EL (cell line): ENCODE measurements around the gene ADGRV1.
A peak's percentile ranks its signal among the peaks of the same experiment; 100 is the strongest.

Experiments
- DNase-seq: peaks from one replicate; pipeline ENCODE4 v3.0.0-alpha.2; 2016

The ADGRV1 gene

DNA sequence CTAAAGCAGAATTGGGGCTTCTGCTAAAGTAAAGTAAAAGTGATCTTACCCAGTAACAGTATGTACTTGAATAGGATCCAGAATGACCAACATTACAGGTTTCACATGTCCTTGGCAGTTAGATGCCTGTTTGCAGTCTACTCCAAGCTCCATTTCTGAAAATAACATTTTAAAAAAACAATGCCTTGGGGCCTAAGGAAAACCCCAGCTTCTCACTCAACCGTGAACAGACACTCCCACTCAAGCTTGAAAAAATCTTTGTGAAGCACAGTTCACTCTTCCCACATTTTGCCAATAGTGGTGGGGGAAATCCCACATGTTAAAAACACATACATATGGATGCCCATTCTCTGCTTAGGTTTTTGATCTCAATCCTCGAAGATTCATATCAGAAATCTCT lies 520.4 kb downstream of the ADGRV1 start:
- DNase-seq = no peak

DNA sequence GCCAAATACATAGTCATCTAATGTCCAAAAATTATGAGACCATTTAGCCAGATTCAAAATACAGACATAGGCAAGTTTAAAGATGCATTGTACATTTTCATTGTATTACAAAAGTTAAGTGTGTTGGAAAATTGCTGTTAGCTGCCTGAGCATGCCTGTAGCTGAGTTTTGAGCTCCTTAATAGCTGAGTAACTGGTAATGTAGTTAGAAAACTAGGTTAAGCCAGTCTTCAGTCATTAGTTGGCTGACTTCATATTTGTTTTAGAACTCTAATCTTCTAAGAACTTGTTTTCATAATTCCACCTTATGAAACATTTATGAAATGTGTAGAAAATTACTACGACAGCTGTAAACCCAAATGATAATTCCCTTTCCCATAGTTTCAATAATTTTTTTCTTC lies 531.2 kb downstream of the ADGRV1 start:
- DNase-seq = no peak

DNA sequence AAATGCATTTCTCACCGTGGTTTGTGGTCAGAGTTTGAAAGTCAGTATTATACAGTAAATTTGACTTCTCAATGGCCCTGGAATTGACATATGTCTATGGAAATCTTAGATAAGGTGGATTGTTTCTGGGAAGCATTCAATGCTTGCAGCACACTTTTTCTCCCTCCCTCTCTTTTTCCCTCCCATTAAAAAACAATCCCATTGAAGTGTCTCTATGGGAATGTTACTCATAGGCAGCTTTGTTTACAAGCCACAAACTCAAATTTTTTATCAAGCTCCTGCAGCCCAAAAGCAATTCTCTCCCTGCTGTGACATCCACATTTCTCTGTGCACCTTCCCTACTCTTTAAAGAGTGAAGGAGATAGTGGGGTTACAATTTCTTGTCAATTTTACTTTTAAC lies 532.4 kb downstream of the ADGRV1 start:
- no peak for DNase-seq

DNA sequence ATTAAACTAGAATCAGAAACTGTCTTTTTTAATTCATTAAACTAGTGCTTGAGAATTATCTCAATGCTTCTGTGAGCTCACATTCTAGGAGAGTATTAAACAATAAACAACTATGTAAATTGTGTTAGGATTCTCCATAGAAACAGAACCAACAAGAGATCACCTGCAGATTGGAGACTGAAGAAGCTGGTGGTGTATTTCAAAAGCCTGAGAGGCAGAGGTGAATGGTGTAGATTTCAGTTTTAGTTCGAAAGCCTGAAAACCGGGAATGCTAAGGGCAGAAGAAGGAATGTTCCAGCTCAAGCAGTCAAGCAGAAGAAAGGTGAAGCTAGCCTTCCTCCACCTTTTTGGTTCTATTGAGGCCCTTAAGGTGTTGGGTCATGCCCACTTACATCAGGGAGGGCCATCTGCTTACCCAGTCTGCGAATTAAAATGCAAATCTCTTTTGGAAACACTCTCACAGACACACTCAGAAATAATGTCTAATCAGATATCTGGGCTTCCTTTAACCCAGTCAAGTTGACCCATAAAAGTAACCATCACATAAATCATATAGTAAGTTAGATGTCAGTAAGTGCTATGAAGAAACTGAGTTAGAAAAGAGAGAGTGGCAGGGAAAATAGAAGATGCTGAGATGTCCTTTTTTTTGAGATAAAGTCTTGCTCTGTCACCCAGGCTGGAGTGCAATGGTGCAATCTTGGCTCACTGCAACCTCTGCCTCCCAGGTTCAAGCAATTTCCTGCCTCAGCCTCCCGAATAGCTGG lies 533.1 kb downstream of the ADGRV1 start:
- DNase-seq = no peak

DNA sequence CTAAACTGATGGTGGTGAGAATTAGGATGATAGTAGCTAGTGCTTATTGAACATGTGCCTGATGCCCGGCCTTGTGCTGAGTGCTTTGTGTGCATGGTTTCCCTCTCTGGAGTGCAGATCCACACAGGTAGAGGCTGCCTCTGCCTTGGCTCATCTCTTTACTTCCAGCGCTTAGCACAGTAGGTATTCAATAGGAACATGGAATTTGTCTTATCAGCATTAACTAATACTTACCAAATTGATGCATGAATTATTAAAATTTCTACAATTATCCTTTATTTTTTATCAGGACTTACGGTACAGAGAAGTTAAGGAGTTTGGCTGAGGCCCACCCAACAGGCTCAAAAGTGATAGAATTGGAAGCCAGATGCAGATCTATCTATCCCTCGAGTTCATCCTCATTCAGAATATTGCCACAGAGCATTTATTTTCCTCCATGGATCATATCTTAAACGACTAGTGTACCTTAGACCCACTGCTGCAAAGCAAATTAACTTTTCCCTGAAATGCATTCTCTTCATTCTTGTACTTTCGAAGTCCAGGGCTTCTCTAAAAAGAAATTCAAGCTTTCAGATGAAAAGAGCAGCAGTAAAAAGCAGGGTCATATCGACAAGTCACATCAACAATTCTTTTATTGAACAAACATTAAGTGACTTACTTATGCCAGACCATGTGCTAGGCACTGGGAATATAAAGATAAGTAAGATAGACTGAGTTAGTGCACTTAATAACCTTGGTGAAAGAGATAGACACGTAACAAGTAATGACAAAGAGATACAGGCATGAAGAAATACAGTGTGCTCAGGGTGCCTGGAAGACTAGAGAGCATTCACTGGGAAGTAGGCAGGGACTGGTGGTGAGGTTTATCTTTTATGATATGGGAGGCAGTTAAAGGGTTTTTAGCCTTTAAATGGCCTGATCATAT lies 534.5 kb downstream of the ADGRV1 start:
- DNase-seq = no peak

DNA sequence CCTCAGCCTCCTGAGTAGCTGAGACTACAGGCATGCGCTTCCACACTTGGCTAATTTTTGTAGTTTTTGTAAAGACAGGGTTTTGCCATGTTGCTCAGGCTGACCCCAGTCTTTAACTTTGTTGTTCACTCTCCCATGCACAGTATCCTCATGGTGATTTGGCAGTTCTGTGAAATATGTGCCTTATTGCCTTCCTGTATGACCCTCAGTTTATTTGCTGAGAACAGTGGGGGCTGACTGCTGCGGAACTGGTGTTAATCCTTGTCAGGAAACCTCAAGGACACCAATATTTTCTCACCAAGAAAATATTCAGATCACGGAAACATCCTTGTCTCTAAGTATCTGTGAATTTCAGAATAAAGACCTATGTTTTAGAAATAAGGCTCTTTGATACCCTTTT lies 536.7 kb downstream of the ADGRV1 start:
- no peak for DNase-seq

DNA sequence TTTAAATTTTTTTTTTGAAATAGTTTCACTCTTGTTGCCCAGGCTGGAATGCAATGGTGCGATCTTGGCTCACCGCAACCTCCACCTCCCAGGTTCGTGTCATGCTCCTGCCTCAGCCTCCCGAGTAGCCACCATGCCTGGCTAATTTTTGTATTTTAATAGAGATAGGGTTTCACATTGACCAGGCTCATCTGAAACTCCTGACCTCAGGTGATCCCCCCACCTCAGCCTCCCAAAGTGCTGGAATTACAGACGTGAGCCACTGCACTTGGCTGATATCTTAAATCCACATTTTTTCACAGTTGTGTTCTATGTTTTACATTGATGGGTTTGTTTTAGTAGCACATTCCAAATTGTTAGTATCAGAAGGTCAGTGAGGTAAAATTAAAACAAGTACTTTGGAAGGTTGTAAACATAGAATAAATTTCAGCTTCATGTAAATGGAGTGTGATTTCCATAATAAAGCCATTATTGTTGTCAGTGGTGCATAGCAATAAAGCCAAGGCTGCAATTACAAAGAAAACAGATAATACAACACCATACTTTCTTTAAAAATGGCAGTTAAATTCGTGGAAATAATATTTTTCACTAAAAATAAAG lies 537.3 kb downstream of the ADGRV1 start:
- DNase-seq = no peak

DNA sequence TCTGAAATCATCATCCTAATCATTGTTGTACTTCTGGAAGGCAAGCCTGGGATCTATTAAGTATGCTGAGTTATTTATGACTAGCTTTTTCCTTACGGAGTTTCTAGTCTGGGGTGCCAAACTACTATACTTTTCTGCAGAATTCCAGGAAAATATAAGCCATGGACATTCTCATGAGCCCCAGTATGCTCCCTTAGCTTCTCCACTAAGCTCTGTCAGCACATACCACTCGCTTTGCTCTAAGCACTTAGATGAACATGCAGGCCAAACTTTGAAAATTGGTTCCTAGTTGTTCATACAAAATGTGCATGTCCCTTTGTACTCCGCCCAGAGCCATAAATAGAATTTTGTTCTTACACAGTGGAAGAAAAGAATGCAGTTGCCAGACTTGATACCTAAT lies 539.9 kb downstream of the ADGRV1 start:
- DNase-seq = no peak

DNA sequence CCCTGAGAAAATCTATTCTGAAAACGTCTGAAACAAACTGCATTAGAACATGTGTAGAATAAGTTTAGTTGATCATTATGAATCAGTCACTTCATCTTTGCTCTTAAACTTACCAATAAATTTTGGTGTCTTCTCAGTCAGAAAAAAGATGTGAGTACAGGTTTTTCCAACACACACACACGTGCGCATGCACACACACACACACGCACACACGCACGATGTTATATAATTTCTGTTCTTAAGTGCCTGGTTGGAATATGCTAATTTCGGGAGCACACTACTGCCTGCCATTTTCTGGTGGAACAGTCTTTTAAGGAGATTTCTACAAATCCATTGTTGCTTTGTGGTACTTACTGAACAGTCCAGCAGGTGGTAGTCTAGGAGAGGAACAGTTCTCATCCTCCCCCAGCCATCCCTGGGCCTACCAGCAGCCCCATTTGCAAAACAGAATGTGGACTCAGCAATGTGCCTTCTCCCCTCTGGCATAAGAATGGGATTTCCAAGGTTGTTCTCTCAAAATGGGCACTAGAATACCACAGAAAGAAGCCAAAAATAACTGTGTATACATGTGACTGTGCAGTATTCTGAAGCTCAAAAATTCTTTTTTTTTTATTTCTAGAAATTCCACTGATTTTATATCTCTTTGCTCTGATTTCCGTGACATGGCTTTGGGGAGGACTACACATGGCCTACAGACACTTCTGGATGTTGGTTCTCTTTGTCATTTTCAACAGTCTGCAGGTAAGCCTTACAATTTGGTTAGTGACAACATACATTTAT lies 543.2 kb downstream of the ADGRV1 start:
- DNase-seq = peak; percentile 79

DNA sequence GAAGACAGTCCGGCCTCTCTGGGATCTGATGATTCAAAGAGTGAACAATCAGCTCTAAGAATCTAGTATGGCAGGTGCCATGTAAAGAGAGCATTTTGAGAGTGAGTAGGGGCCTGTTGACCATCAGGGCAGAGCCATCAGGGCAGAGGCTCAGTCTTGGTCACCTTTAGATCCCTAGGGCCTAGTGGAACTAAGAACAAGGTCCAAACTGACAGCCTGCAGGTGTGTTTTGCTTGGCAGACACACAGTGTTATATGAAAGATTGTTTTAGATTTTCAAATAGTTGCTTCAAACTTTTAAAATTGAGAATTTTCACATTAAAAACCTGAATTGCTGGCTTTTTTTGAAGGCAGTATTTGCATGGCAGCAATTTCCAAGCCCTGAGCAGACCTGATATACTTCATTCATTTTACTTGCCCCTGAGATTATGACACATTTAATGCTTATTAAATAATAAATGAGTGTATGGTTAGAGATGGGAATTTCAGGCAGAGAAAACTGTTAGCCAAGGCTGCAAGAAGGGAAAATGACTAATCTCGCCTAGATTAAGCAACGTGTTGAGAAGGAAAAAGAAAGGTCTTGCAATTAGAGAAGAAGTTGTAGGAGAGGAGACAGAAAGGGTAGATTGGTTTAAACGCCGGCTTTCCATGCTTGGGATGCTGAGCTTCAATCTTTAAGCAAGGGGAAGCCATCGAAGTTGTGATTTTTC lies 544.9 kb downstream of the ADGRV1 start:
- DNase-seq = no peak

DNA sequence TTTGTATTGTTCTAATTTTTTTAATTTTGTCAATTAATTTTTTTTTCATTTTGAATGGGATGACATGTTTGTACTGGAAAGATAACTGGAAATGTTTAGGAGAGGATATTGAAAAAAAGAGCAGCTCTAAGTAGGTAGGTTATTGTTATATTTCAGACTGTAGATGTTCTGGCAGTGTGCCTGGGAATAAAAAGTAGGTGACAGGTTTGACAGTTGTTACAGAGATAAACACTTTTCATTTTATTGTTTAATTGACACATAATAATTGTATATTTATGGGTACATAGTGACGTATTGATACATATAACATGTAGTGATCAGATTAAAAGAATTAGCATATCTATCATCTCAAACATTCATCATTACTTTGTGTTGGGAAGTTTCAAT lies 545.5 kb downstream of the ADGRV1 start:
- DNase-seq = no peak

DNA sequence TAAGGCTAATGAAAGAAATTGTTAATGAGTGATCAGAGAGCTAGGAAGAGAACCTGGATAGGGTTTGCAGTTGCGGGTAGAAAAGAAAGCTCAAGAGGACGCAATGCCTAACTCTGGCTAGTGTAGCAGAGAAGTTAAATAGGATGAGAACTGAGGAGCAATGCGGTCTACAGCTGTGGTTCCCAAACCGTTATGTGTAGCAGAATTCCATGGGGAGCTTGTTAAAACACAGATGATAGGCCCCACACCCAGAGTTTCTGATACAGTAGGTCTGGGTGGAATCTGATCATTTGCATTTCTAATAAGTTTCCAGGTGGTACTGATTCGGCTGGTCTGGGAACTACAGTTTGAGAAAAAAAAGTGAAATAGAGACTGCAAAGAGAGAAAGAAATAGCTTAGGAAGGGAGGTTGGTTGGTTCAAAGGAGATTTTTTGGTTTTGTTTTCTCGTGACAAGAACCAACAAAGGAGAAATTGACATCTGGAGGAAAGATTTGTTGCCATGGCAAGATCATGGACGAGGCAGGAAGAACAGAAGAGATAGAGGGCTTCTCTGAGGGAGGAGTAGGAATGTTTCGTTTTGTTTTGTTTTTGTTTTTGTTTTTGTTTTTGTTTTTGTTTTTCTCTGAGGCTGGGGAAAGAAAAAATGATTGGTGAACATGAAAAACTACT lies 548.4 kb downstream of the ADGRV1 start:
- DNase-seq = no peak

DNA sequence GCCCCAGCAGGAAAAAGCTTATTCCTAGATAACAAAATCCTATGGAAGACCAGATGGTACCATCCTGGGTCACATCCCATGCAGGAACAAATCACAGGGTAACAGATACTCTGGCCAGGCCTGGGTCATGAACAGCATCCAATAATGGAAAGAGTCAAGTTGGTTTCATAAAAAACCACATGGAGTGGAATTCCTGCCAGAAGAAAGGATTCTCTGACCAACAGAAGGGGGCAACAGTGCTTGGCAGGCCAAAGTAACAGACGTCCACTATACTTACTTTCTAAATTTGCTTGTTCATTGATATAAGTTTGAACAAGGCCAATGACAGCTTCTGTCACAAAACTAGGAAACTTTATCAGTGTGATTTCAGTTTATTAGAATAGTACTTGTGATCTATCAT lies 551.0 kb downstream of the ADGRV1 start:
- no peak for DNase-seq

DNA sequence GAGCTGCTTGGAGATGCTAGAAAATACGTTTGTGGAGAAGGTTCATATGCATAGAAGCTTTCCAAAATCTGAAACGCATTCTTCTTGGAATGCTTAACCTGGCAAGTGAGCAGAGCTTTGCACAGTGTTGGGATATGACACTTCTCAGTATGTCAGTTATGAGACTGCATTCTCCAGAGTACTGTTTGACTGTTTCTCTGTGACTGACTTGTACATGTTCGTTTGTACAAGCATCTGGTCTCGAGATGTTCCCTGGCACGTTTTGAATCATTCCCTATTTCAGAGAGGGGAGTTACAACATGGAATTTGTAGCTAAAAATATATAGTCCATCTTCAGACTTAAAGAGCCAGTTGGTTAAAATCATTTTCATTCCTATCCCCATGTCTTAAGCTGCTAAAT lies 552.1 kb downstream of the ADGRV1 start:
- no peak for DNase-seq

DNA sequence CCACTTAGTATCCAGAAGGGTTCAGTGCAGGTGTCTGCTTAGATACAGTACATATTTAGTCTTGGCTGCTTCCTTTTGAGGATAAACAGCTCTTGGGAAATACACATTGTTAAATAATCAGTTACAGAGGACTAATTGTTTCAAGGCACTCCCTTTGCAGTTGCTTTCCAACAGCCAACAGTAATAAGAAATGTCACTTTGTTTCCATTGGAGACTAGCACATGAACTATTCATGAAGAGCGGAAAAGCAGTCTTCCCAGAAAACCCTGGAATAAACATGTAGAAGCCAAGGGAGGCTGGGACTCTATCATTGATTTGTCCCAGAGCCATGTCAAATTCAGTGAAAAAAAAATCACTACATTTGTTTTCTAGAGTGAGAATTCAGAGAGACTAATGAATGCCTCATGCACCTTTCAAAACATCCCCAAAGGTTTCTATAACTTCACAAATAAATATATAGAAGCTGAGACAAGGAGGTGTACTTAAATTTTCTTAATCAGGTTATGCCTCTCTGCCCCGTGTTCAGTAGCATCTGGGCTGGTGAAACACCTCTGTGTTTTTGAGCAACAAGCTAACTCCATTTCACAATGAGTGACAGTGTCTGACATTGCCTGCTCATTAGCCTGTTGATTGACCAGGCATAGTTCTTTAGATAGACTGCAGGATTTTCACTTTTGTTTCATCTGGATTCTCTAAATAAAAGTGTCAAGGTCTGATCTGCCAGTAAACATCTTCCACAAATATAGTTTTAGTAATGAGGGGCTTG lies 553.1 kb downstream of the ADGRV1 start:
- no peak for DNase-seq

DNA sequence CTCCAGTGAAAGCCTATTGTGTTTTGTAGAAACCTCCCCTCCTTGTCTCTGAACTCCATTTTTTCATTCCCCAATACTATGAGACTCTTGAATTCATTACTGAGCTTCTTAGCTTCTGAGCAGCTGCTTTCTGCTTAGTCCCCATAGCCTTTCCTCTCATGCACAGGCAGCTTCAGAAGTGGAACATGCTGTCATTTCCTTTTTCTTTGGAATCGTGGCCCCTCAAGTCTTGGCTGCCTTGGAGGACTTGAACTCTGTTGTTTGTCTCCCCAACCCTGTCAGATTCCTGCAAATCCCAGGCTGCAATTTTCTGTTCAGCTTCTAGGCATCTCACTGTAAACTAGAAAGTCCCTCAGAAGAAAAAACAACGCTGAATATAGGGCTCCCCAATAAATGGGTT lies 556.1 kb downstream of the ADGRV1 start:
- no peak for DNase-seq

DNA sequence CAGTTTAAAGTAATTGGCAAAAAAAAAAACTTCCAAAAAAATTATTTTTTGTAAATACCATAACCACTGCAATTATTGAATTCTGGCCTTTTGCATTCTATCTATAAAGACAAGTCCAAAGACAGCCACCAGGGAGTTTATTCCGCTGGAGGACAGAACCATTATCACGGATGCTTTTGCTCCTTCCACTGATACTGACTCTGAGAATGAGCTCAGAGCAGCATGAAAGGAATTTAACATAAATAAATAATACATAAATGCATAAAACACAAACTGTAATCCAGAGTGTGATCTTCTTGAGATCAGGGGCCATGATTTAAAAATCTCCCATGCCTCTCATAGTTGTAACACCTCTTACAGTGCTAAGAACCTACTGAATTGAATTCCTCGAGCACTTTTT lies 559.8 kb downstream of the ADGRV1 start:
- DNase-seq = no peak

DNA sequence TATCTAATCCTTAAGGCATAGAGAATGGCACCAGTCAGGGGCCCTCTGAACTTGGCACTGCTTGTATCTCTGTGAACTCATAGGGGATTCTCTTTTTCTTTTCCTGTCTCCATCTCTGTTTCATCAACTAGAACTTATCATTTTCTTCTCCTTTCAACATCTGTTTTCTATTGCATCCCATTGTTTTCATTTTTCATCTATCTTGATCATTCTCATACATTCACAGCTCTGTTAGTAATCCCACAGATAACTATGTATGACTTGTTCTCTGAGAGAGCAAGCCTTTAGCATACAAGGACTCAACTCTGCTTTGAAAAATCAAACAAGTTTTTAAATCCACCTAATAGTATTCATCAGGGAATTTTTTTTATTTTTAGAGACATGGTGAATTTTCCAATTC lies 560.2 kb downstream of the ADGRV1 start:
- no peak for DNase-seq

DNA sequence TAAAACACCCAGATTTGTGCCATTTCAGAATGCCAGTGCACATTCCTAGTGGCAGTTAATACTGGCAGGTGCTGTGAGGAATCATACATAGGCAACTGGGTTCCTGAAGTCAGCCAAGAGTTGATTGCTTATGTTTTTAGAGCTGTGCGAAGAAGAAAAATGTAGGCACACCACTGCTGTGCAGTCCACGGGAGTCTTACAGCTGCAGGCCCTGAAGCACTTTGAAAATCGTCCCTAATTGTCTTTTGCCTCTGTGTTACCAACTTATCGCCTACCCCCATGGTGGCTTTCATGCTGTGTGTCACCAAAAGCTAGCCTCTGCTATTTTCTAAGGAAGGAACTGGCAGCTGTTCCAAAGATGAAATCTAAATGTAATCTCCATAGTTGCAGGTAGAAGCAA lies 560.6 kb downstream of the ADGRV1 start:
- DNase-seq = no peak

DNA sequence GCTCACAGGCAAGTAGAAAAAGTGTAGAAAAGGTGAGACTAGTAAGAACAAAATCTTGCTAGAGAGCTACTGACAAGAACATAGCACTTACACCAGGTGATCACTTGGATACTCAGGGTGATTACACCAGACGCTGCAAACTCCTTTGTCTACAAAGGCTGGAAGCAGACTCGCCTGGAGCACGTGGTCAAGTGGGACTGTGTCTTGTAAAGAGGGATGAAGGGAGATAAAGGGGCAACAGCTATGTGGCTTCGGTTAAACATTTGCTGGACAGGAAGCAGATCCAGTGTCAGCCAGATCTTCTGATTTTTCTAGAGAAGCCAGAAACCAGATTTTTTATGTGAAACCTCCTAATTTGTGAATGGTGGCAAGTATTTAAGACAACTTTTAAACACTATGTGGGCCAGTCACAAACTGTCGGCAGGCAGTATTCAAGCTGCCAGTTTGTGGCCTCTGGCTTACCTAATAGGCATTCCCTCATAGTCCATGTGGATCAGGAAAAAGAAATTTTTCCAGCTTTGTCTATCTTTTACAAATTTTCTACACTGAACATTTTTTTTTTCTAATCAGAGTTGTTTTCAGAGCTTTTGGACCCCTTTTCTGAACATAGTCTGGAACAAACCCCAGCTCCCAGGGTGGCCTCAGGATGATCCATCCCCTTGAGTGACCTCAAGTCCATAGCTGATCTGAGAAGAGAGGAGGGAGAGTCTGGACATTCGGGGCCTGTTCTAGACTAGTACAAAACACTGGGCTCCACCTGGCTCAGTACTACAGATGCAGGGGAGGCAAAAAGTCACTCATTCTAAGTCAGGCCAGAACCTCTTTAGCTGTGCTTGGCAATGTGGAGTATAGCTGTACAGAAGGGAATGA lies 561.6 kb downstream of the ADGRV1 start:
- DNase-seq = no peak
